GM12878 (cell line): ENCODE results near the gene CD300A. TPM values are rescaled to one million over a fixed set of nuclear protein-coding genes. Genes with fewer than 3 reads are reported as not detected.

ENCODE experiments used
- ATAC-seq: fragments of 200-7000 bp; cut with Tn5 transposase; 3 replicates; pipeline ENCODE4 v1.9.1; 2020; ENCODE audit warnings: mild to moderate bottlenecking, moderate library complexity
- BruUV-seq: library from RNA; stranded (reverse); fragments of 400-500 nt; replicated peaks from 2 replicates; lab custom pipeline; 2021; lab: Mats Ljungman, UMichigan
- CTCF ChIA-PET: fragments of 300-600 bp; sonication (Branson Sonifier 250); formaldehyde crosslinking; extraction: SDS; loops from one replicate; lab custom pipeline; 2021; ENCODE audit warnings: inconsistent platforms; lab: Yijun Ruan, JAX
- POLR2A ChIA-PET: fragments of 350-600 bp; formaldehyde crosslinking; extraction: SDS; loops from one replicate; lab custom pipeline; 2021; ENCODE audit warnings: inconsistent platforms; lab: Charles Lee
- RAD21 ChIA-PET: fragments of 300-600 bp; sonication (Branson Sonifier 250); formaldehyde crosslinking; loops from one replicate; lab custom pipeline; 2023; ENCODE audit warnings: antibody characterized with exemption; ENCODE audit not compliant: unreplicated experiment; lab: Charles Lee
- SMC1A ChIA-PET: fragments of 300-600 bp; sonication (Branson Sonifier 250); formaldehyde crosslinking; loops from one replicate; lab custom pipeline; 2023; ENCODE audit not compliant: unreplicated experiment, uncharacterized antibody; lab: Charles Lee
- DNase-seq: peaks from one replicate; pipeline ENCODE4 v3.0.0-alpha.2; 2011; ENCODE audit warnings: low read depth, low spot score
- FAIRE-seq: peaks from 3 replicates; lab custom pipeline; 2011; peaks lifted over from hg19 to GRCh38; lab: Jason Lieb, UNC
- H2AFZ ChIP-seq: 2 replicates; pipeline ENCODE4 v1.6.0; 2011; ENCODE audit warnings: low read depth, low read length, control low read depth; ENCODE audit not compliant: control insufficient read depth
- H3K27ac ChIP-seq: 2 replicates; pipeline ENCODE4 v1.5.1; 2011; ENCODE audit warnings: control low read depth; ENCODE audit not compliant: control insufficient read depth, insufficient read depth
- H3K27me3 ChIP-seq, 2 experiments: replicated peaks in 1 of 2; 2 replicates each; pipeline versions ENCODE4 v1.6.0 to v1.6.1; 2011; ENCODE audit warnings: low read length in 1 of 2; ENCODE audit not compliant: control insufficient read depth in 2 of 2, insufficient read depth in 2 of 2
- H3K36me3 ChIP-seq, 2 experiments: 2 replicates each; pipeline ENCODE4 v1.5.1; 2011; ENCODE audit warnings: low read length in 1 of 2; ENCODE audit not compliant: control insufficient read depth in 2 of 2, insufficient read depth in 2 of 2
- H3K4me1 ChIP-seq: 2 replicates; pipeline ENCODE4 v1.6.1; 2011; ENCODE audit warnings: mild to moderate bottlenecking, low read length, moderate library complexity, mixed read lengths; ENCODE audit not compliant: control insufficient read depth, insufficient read depth
- H3K4me2 ChIP-seq: 2 replicates; pipeline ENCODE4 v1.6.0; 2011; ENCODE audit warnings: control low read depth; ENCODE audit not compliant: control insufficient read depth, insufficient read depth
- H3K4me3 ChIP-seq: fragments of 200-600 bp; sonication (generic); 2 replicates; pipeline ENCODE4 v1.5.1; 2016
- H3K79me2 ChIP-seq: 2 replicates; pipeline ENCODE4 v1.6.0; 2011; ENCODE audit warnings: low read length; ENCODE audit not compliant: control insufficient read depth, insufficient read depth
- H3K9ac ChIP-seq: 2 replicates; pipeline ENCODE4 v1.8.0; 2011; ENCODE audit warnings: low read length, control low read depth, mixed read lengths; ENCODE audit not compliant: control insufficient read depth, insufficient read depth
- H3K9me3 ChIP-seq: replicated peaks from 3 replicates; pipeline ENCODE4 v1.5.1; 2011; ENCODE audit warnings: mild to moderate bottlenecking, low read length; ENCODE audit not compliant: control insufficient read depth, insufficient read depth
- H4K20me1 ChIP-seq: 2 replicates; pipeline ENCODE4 v1.6.0; 2011; ENCODE audit not compliant: control insufficient read depth, insufficient read depth
- ATF7 ChIP-seq: fragments of 450-650 bp; IDR thresholded peaks from 2 replicates; pipeline ENCODE4 v1.6.1; 2016; ENCODE audit warnings: low read depth, mild to moderate bottlenecking
- BHLHE40 ChIP-seq, 2 experiments: fragments of 450-650 bp in 1 of 2; IDR thresholded peaks; 2 replicates each; pipeline ENCODE4 v1.6.1; 2011 to 2017; ENCODE audit warnings: low read depth in 2 of 2, borderline replicate concordance in 1 of 2, improper control_type of control experiment in 1 of 2, low read length in 1 of 2, mild to moderate bottlenecking in 1 of 2
- BRCA1 ChIP-seq: IDR thresholded peaks from 2 replicates; pipeline ENCODE4 v1.6.1; 2011; ENCODE audit warnings: low read depth, low read length, improper control_type of control experiment
- E2F8 ChIP-seq: fragments of 450-650 bp; IDR thresholded peaks from 2 replicates; pipeline ENCODE4 v1.6.1; 2018; ENCODE audit warnings: mild to moderate bottlenecking, low read depth, moderate library complexity; ENCODE audit not compliant: partially characterized antibody
- IKZF2 ChIP-seq, 2 experiments: fragments of 450-650 bp; IDR thresholded peaks; 2 replicates each; pipeline ENCODE4 v1.6.1; 2017; ENCODE audit warnings: mild to moderate bottlenecking in 2 of 2, moderate library complexity in 2 of 2
- MEF2A ChIP-seq: IDR thresholded peaks from 2 replicates; pipeline ENCODE4 v1.6.1; 2011; ENCODE audit warnings: low read depth, mild to moderate bottlenecking, low read length, moderate library complexity; ENCODE audit not compliant: insufficient read depth
- POU2F2 ChIP-seq: IDR thresholded peaks from 3 replicates; pipeline ENCODE4 v1.6.1; 2011; ENCODE audit warnings: low read depth, mild to moderate bottlenecking, low read length, borderline replicate concordance
- RBBP5 ChIP-seq: fragments of 200-600 bp; sonication (generic); conservative IDR thresholded peaks from 2 replicates; pipeline ENCODE4 v1.6.1; 2016
- SP1 ChIP-seq: IDR thresholded peaks from one replicate; pipeline ENCODE4 v1.6.1; 2011; ENCODE audit warnings: low read depth, low read length
- STAT1 ChIP-seq: fragments of 450-650 bp; conservative IDR thresholded peaks from 2 replicates; pipeline ENCODE4 v1.6.1; 2014; ENCODE audit warnings: antibody characterized with exemption, mild to moderate bottlenecking
- TCF7 ChIP-seq: IDR thresholded peaks from 2 replicates; pipeline ENCODE4 v1.6.1; 2014; ENCODE audit warnings: antibody characterized with exemption, borderline replicate concordance
- ZBED1 ChIP-seq: IDR thresholded peaks from 2 replicates; pipeline ENCODE4 v1.6.1; 2016; ENCODE audit warnings: borderline replicate concordance
- ZSCAN29 ChIP-seq: fragments of 450-650 bp; IDR thresholded peaks from 2 replicates; pipeline ENCODE4 v1.6.1; 2017; ENCODE audit warnings: mild to moderate bottlenecking, moderate library complexity
- ZZZ3 ChIP-seq: IDR thresholded peaks from 2 replicates; pipeline ENCODE4 v1.6.1; 2011; ENCODE audit warnings: low read depth; ENCODE audit not compliant: control insufficient read depth, insufficient read length
- WGBS: methylation state at CpG from one replicate; pipeline ENCODE4 v1.1.6; 2016; ENCODE audit warnings: low lambda C conversion rate; ENCODE audit not compliant: insufficient replicate concordance, insufficient coverage; ENCODE audit errors: missing lambda C conversion rate; 5-methylcytosine and 5-hydroxymethylcytosine counted together
- in situ Hi-C: fragments of 300-500 bp; cut with MboI; formaldehyde crosslinking; loops from 9 replicates; pipeline ENCODE4 v1.14.3; 2018; ENCODE audit warnings: mixed read lengths
- intact Hi-C: fragments of 100-400 bp; cut with micrococcal nuclease; formaldehyde crosslinking; loops from one replicate; pipeline ENCODE4 v1.14.2; 2022; ENCODE audit not compliant: unreplicated experiment
- polyA plus RNA-seq, 11 experiments: library from polyadenylated mRNA; depleted of rRNA in 4 of 11; unstranded in 6 of 11; stranded (reverse) in 5 of 11; fragments of >200 nt; fragmentation: Nextera tagmentation in 4 of 11; fragmentation: Illumina TruSeq in 1 of 11; extraction: Ambion mirVana in 4 of 11; extraction: Trizol in 1 of 11; gene quantifications; 1 replicate in 1 of 11; 2 replicates in 10 of 11; pipeline versions ENCODE4 v1.2.1 to v1.2.3, GENCODE V29; 2011 to 2016; ENCODE audit warnings: inconsistent platforms in 2 of 11, missing spikeins in 2 of 11, low read depth in 1 of 11
- total RNA-seq, 4 experiments: library from RNA; depleted of rRNA in 3 of 4; stranded (reverse); fragments of >200 nt in 3 of 4; fragmentation: Illumina TruSeq in 1 of 4; extraction: Trizol in 1 of 4; gene quantifications; 2 replicates each; pipeline versions ENCODE4 v1.2.1 to v1.2.3, GENCODE V29; 2013 to 2021
- TF ChIP-seq, protein P1 (sequence below): fragments of 450-650 bp; IDR thresholded peaks from 2 replicates; pipeline ENCODE4 v1.6.1; 2017; ENCODE audit warnings: mild to moderate bottlenecking

The CD300A gene
- total and polyA plus RNA-seq, 10 of the 15 experiments (the other 5 are each of a cell fraction or from before 2014, with no cell fraction given) = 10.6 to 128 (median 36.1) TPM

GRCh38 chr17:74472890-74473289, 6.5 kb downstream of the CD300A start:
- ChIA-PET POLR2A (interaction anchor here (1.3 kb wide), 1 partner anchor 15 kb away, joined by 3 read pairs; no protein-coding TSS in a partner anchor), CTCF (interaction anchor here (1.0 to 6.5 kb wide), 4 partner anchors 12 to 104 kb away, joined by 3 to 50 read pairs (median 6); no protein-coding TSS in a partner anchor), RAD21 (interaction anchor here (1.3 to 3.1 kb wide), 2 partner anchors 13 to 18 kb away, joined by 3 to 9 read pairs; no protein-coding TSS in a partner anchor), SMC1A (interaction anchor here (2.7 to 2.9 kb wide), 2 partner anchors 8 to 24 kb away, joined by 9 read pairs; no protein-coding TSS in a partner anchor)
- DNase-seq = no peak
- peaks cover 72% of the 10 kb centered on the region for H3K79me2 ChIP-seq
- intact Hi-C loops = no loop called here
- ATAC-seq = no peak
- H3K4me1 ChIP-seq = peaks cover 4% of the 10 kb centered on the region
- H3K36me3 ChIP-seq = peaks cover 24 to 32% of the 10 kb centered on the region in 2 experiments
- peaks cover 6% of the 10 kb centered on the region; the same call in 2 of the 3 replicates for H3K9me3 ChIP-seq
- H2AFZ ChIP-seq = no peak overlapping the region
- H4K20me1 ChIP-seq = peaks cover 6% of the 10 kb centered on the region; the same call in 1 of the 2 replicates
- WGBS = 67% methylated on average over 4 of the region's 4 CpGs
- H3K9ac ChIP-seq = no peak overlapping the region
- no peak overlapping the region for H3K27ac ChIP-seq
- H3K4me2 ChIP-seq = peak overlapping the region; percentile 13; the same call in 1 of the 2 replicates
- H3K27me3 ChIP-seq = no peaks in the 10 kb centered on the region
- in situ Hi-C loops = no loop called here
- H3K4me3 ChIP-seq = no peak overlapping the region; the same call in 1 of the 2 replicates
- BruUV-seq = no TSS peak
- FAIRE-seq = no peak
- TF ChIP-seq RBBP5 (no peak), ATF7 (no peak), POU2F2 (no peak), ZZZ3 (no peak), BRCA1 (no peak), BHLHE40 (IDR thresholded peaks at IDR 0.05; ENCODE audit: borderline replicate concordance in 1 of 2, low read depth in 2 of 2, low read length in 1 of 2) (no peak), E2F8 (no peak), STAT1 (no peak), IKZF2 (IDR thresholded peaks at IDR 0.05) (no peak), TCF7 (no peak), MEF2A (no peak), ZSCAN29 (no peak), SP1 (no peak), ZBED1 (no peak)
- TF ChIP-seq, protein P1, sequence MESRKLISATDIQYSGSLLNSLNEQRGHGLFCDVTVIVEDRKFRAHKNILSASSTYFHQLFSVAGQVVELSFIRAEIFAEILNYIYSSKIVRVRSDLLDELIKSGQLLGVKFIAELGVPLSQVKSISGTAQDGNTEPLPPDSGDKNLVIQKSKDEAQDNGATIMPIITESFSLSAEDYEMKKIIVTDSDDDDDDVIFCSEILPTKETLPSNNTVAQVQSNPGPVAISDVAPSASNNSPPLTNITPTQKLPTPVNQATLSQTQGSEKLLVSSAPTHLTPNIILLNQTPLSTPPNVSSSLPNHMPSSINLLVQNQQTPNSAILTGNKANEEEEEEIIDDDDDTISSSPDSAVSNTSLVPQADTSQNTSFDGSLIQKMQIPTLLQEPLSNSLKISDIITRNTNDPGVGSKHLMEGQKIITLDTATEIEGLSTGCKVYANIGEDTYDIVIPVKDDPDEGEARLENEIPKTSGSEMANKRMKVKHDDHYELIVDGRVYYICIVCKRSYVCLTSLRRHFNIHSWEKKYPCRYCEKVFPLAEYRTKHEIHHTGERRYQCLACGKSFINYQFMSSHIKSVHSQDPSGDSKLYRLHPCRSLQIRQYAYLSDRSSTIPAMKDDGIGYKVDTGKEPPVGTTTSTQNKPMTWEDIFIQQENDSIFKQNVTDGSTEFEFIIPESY = no peak
